Left renal cortex interstitium (tissue), 4 donors: ENCODE results near the gene CRYGS. TPM values are rescaled to one million over a fixed set of nuclear protein-coding genes. Genes with fewer than 3 reads are reported as not detected.
"Not testable (repeated sequence)": the region's sequence is repeated elsewhere in the genome, so short reads cannot be mapped to it uniquely, and the experiment has no call there.

Source experiments
- DNase-seq, 4 donors: peaks; one replicate each; pipeline ENCODE4 v3.0.0-alpha.2; 2013; ENCODE audit warnings: low read depth in 4 of 4, low spot score in 2 of 4, missing footprints in 1 of 4
- polyA plus RNA-seq, 4 donors: library from polyadenylated mRNA; unstranded; fragments of 120-200 nt; gene quantifications; one replicate each; pipeline ENCODE4 v1.2.1, GENCODE V29; 2013; ENCODE audit not compliant: insufficient read length in 4 of 4

Gene CRYGS
- polyA plus RNA-seq, result 10 to 100 TPM in 2 of 4 donors, 1 to 10 TPM in 2; 3.6 to 13.2 (median 7.6) TPM

GRCh38 chr3:186544281-186544680 is at the start of gene CRYGS:
Gene CRYGS, minus strand, starts transcription at chr3:186544380. Its CDS starts 54 bp downstream, at chr3:186544326.
- DNase-seq, result no peak

GRCh38 chr3:186593862-186594261 is 49.7 kb upstream of the CRYGS start:
- DNase-seq, result no peak

- no peak for DNase-seq
Measured at GRCh38 chr3:186592682-186593081, 48.5 kb upstream of the CRYGS start.

- no peak for DNase-seq
Measured at GRCh38 chr3:186590580-186591295, 46.6 kb upstream of the CRYGS start.

- DNase-seq, result no peak
Measured at GRCh38 chr3:186589856-186590579, 45.8 kb upstream of the CRYGS start.

- no peak for DNase-seq
Measured at GRCh38 chr3:186589121-186589520, 44.9 kb upstream of the CRYGS start.

GRCh38 chr3:186588632-186589031 is 44.5 kb upstream of the CRYGS start:
- no peak for DNase-seq

- no peak for DNase-seq
Measured at GRCh38 chr3:186587183-186587582, 43.0 kb upstream of the CRYGS start.

GRCh38 chr3:186586245-186586644 is 42.1 kb upstream of the CRYGS start:
- DNase-seq, result not testable (repeated sequence)

GRCh38 chr3:186583831-186584230 is 39.7 kb upstream of the CRYGS start:
- no peak for DNase-seq

- no peak for DNase-seq
Measured at GRCh38 chr3:186582541-186582940, 38.4 kb upstream of the CRYGS start.

- DNase-seq, result no peak
Measured at GRCh38 chr3:186580785-186581184, 36.6 kb upstream of the CRYGS start.

GRCh38 chr3:186577521-186577920 is 33.3 kb upstream of the CRYGS start:
- no peak for DNase-seq

GRCh38 chr3:186571644-186572013 is 27.4 kb upstream of the CRYGS start:
- no peak for DNase-seq

GRCh38 chr3:186570941-186571643 is 26.9 kb upstream of the CRYGS start:
- peak in 1 of 4 donors; percentile 9 for DNase-seq

- peak; percentile 93 to 99 (median 98) for DNase-seq
Measured at GRCh38 chr3:186570096-186570940, 26.1 kb upstream of the CRYGS start, which contains the start of gene DNAJB11. Gene DNAJB11, plus strand, starts transcription at chr3:186570720. Its CDS starts 178 bp downstream, at chr3:186570898.

GRCh38 chr3:186569779-186570095 is 25.6 kb upstream of the CRYGS start:
- DNase-seq, result no peak

GRCh38 chr3:186569361-186569760 is 25.2 kb upstream of the CRYGS start:
- not testable (repeated sequence) for DNase-seq

GRCh38 chr3:186567072-186567921 is 23.1 kb upstream of the CRYGS start, which contains the start of gene TBCCD1:
Gene TBCCD1, minus strand, starts transcription at chr3:186567339. Its CDS starts 3,010 bp downstream, at chr3:186564329.
- peak; percentile 84 to 89 (median 87) for DNase-seq

GRCh38 chr3:186566772-186567071 is 22.5 kb upstream of the CRYGS start:
- DNase-seq, result peak in 1 of 4 donors; percentile 36
